ENCODE measurements around the gene GGACT.

GRCh38 chr13:100566543-100566942, 22.0 kb downstream of the GGACT start:
- TF ChIP-seq CTCF (IDR thresholded peaks at IDR 0.05; ENCODE audit: borderline replicate concordance, extremely low read depth, low read length, poor library complexity, severe bottlenecking): no peak
- TF ChIP-seq EZH2 (IDR thresholded peaks at IDR 0.05; ENCODE audit: borderline replicate concordance, low read depth, low read length, severe bottlenecking): no peak
